GM18858 (cell line): ENCODE measurements around the gene PDGFA.

Source experiments
- ATAC-seq: cut with Tn5 transposase; IDR thresholded peaks from one replicate; pipeline ENCODE4 v1.9.1; 2021; ENCODE audit not compliant: unreplicated experiment

The PDGFA gene

DNA sequence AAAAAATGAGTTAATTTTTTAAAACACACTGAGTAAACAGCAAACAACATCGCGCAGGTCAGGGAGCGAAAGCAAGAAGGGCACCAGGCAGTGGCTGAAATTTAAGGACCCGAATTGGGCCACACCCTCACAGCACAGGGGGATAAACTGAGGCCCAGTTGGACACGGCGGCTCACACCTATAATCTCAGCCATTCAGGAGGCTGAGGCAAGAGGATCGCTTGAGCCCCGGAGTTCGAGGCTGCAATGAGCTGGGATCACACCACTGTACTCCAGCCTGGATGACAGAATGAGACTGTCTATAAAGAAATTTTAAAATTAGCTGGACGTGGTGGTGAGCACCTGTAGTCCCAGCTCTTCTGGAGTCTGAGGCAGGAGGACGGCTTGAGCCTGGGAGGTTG is 69.6 kb downstream of the PDGFA start:
- no peak for ATAC-seq

DNA sequence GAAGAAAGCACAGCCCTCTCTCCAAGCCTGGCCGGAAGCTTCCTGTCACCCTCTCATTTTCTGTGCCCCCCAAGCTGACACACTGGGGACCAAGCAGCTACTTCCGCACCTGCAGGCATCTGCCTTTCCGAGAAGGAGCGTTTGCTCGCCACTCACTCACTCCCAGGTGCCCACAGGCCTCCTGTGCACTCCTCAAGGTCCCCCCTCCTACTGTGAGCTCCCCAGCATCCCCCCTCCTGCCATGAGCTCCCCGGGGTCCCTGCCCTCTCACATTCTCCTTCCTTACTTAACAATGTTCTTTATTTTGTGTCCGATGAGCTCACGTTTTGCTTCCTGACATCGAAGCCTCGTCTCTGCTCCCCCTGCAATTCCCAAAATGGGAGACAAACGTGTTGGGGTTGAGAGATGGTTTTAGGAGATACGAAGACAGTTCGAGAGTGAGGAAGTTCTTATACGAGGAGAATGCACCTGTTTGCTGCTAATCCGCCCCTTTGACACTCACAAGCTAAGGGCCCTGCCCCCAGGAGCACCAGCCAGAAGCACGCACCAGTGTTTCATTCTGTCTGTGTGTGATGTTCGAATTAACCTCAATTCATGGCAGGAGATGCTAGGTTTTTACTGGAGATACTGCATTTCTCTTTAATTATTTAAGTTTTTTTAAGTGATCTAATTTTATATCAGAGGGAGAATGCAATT is 70.2 kb downstream of the PDGFA start:
- ATAC-seq: no peak

DNA sequence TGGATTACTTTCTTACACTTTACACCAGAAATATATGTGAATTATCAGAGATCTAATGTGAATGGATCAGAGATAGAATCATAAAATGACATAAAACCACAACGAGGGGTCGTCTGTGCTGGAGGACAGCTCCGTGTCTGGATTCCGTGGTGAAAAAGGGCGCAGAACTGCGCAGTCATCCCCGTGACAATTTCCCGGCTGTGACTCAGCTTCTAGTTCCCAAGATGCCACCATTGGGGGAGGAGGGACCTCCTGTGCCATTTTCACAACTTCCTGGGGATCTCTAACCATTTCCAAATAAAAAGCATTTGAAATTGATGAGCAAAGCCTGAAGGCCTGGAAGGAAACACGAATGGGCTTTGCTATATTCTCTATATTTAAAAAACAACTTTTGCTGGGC is 72.1 kb downstream of the PDGFA start:
- ATAC-seq: no peak
